Measurements from ENCODE around the gene PDGFB. TPM values are rescaled to one million over a fixed set of nuclear protein-coding genes. Genes with fewer than 3 reads are reported as not detected.
A peak's percentile ranks its signal among the peaks of the same experiment; 100 is the strongest.

The PDGFB gene
- total RNA-seq, 1 donor from 2014 or later: 19.9 TPM

- ATAC-seq: no peak
- DNase-seq: no peak
- intact Hi-C loops (cut with micrococcal nuclease): no loop called here
Measured at GRCh38 chr22:39184586-39185577, 59.9 kb downstream of the PDGFB start.

DNA sequence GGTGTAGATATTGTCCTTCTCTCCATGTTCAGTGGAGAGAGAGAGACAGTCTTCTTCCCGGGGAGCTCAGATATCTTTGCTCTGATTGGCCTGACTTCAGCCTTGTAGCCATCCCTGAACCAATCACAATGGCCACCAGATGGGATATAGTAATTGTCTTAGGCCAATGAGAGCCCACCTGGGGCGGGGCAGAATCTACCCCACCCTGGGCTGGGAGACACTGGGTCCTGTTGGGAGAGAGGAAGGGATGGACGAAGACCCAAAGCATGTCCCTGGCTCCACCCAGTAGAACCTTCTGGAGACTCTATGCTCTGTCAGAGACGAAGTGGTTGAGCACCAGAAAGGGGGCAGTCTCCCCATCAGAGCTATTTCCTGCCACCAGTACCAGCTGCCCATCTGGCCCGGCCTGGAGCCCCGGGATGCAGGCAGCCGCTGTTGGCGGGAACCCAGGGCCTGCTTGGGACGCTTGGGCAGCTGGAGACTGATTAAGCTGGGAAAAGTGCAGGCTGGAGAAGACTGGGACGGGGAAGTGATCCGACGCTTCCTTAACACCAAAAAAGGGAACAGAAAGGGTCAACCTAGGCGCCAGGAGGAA lies 60.7 kb downstream of the PDGFB start:
- intact Hi-C loops (cut with micrococcal nuclease): no loop called here
- ATAC-seq: peak; percentile 26
- DNase-seq: peak; percentile 56

DNA sequence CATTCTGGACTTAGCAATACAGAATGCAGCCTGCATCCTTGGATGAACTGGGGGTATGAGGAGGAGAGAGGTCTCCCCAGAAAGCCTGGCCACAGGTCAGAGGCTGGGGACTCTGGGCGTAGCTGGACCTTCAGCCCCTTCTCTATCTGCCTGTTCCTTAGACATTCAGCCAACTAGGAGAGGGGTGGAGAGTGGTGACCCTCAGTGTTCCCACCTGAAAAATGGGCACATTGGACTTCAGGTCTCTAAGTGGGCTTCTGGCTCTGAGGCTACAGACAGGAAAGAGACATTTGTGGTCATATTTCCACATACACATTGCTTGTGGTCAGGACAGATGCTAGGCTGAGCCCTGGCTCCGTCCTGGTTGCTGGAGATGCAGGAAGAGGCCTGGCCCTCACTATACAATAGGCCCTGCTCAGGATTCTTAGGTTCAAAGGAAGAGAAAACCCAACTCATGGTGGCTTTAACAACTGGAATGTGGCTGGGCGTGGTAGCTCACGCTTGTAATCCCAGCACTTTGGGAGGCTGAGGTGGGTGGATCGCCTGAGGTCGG lies 62.2 kb downstream of the PDGFB start:
- ATAC-seq: no peak
- intact Hi-C loops (cut with micrococcal nuclease): no loop called here

GRCh38 chr22:39181778-39182177 lies 63.0 kb downstream of the PDGFB start:
- DNase-seq (no peak), ATAC-seq (no peak)
- intact Hi-C loops (cut with micrococcal nuclease): no loop called here

More for the DNA sequence above, 62.2 kb downstream of the PDGFB start:
- DNase-seq: no peak

GRCh38 chr22:39181356-39181755 lies 63.4 kb downstream of the PDGFB start:
- intact Hi-C loops (cut with micrococcal nuclease): no loop called here
- ATAC-seq: no peak
- no peak for DNase-seq

DNA sequence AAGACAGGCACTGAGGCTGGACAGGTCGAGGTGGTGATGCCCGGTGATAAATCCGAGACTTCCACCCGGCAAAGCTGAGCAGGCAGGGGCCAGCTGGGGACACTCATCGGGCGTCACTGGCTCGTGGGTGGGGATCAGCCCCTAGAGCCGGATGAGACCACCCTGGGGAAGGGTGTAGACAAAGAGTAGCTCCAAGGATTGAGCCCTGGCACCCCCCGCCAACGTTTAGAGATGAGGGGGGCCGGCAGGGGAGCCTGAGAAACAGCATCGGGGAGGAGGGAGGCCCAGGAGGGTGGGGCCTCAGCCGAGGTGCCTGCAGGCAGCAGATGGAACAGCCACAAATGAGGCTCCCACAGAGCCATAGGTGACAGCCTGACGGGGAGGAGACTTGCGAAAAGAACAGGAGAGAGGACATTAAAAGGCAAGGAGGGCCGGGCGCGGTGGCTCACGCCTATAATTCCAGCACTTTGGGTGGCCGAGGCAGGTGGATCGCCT lies 64.9 kb downstream of the PDGFB start:
- intact Hi-C loops (cut with micrococcal nuclease): loop anchor here (10.0 kb wide), 1 partner anchor 55 kb away; no protein-coding TSS in a partner anchor
- DNase-seq (no peak), ATAC-seq (no peak)

GRCh38 chr22:39179401-39179827 lies 65.4 kb downstream of the PDGFB start:
- intact Hi-C loops (cut with micrococcal nuclease): loop anchor here (10.0 kb wide), 1 partner anchor 55 kb away; no protein-coding TSS in a partner anchor
- DNase-seq (no peak), ATAC-seq (no peak)

DNA sequence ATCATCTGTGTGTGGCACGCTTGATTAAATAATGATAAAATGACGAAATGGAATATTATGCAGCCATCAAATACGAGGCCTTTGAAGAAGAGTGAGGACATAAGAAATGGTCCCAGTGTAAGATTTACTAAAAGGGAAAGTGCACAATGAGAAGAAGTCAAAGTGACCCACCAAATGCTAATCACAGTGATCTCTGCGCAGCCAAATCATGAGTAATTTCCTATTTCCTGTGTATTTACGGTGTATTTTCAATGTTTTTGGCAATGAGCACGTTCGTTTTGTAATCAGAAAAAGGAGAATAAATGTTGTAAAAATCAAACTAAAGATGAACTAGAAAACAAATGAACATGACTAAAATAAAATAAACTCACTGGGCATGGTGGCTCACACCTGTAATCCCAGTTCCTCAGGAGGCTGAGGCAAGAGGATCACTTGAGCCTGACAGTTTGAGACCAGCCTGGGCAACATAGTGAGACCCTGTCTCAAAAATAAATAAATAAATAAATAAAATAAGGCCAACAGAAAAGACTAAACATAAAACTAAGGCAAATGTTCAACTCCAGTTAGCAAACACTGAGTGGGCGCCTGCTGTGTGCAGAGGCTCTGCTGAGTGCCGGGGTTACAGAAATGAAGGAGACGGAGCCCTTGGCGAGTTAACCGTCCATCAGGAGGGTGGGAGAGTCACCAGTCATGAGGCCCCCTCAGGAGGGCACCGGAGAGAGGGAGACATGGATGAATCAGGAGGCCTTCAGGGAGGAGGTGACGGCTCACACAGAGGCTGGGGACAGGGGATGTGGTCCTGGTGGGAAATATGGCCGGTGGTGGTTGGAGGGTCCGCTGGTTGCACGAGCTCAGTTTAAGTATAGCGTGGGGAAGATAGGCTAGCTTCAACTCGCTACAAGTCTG lies 66.3 kb downstream of the PDGFB start:
- no peak for ATAC-seq
- intact Hi-C loops (cut with micrococcal nuclease): loop anchor here (10.0 kb wide), 1 partner anchor 56 kb away; no protein-coding TSS in a partner anchor
- DNase-seq: no peak

DNA sequence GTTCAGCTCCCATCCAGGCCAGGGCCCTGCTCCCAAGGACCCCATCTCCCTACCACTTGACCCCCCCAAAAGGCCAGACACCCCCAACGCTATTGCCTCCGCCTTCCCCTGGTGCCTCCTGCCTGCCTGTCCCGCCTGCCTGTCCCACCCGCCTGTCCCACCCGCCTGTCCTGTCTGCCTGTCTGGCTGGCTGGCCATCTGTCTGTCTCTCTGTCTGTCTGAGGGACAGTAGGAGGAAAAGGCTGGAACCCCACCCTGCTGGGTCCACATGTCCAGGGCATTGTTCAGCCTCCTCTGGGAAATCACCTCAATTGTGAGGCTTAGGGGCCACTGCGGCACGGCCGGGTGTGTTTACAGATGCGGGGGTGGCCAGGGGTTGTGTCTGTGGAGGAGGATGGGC lies 67.0 kb downstream of the PDGFB start:
- peak; percentile 55 for DNase-seq
- peak; percentile 13 for ATAC-seq

DNA sequence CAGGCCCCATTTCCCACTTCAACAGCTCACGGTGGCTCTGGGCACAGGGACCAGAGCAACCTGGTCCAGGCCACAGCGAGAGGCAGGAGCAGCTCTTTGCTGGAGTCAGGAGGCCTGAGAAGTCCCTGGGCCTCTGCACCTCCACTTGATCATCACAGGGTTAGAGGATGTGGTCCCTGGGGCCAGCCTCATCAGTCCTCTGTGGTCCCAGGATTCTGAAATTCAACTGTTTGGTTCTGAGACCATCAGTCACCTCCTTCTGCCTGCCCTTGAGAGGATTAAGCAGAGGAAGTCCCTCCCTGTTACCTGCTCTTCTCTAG lies 67.4 kb downstream of the PDGFB start:
- ATAC-seq (no peak), DNase-seq (no peak)
- intact Hi-C loops (cut with micrococcal nuclease): loop anchor here (10.0 kb wide), 1 partner anchor 57 kb away; no protein-coding TSS in a partner anchor

More for the DNA sequence above, 67.0 kb downstream of the PDGFB start:
- intact Hi-C loops (cut with micrococcal nuclease): loop anchor here (10.0 kb wide), 1 partner anchor 57 kb away; no protein-coding TSS in a partner anchor

- no peak for DNase-seq
- no peak for ATAC-seq
- intact Hi-C loops (cut with micrococcal nuclease): loop anchor here (10.0 kb wide), 1 partner anchor 58 kb away; no protein-coding TSS in a partner anchor
Measured at GRCh38 chr22:39176714-39177455, 67.9 kb downstream of the PDGFB start.

DNA sequence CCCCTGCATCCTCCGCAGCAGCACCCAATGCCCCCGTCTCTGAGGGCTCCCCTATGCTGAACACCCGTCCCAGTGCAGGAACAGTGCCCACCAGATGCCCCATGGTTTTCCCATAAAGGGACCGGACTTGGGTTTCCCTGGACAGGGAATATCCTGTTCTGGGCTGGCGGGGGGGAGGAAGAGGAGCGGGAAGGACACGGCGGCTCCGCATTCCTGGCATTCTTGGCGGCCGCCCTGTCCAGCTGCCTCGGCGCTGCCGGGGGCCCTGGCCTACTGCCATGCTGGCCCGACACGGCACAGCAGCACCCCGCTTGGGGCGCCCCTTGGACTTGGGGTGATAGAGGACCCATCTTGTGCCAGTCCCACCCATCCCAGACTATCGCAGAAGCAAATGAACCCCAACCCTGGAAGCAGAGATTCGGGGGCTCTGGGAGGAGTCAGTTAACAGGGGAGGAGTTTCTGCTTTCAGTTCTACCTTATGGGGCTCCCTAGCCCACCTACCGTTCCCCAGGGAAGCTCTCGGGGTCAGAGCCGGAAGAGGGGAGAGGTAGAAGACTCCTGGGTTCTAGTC lies 68.6 kb downstream of the PDGFB start:
- DNase-seq (peak; percentile 85), ATAC-seq (peak; percentile 74)
- intact Hi-C loops (cut with micrococcal nuclease): loop anchor here (10.0 kb wide), 1 partner anchor 59 kb away; no protein-coding TSS in a partner anchor

DNA sequence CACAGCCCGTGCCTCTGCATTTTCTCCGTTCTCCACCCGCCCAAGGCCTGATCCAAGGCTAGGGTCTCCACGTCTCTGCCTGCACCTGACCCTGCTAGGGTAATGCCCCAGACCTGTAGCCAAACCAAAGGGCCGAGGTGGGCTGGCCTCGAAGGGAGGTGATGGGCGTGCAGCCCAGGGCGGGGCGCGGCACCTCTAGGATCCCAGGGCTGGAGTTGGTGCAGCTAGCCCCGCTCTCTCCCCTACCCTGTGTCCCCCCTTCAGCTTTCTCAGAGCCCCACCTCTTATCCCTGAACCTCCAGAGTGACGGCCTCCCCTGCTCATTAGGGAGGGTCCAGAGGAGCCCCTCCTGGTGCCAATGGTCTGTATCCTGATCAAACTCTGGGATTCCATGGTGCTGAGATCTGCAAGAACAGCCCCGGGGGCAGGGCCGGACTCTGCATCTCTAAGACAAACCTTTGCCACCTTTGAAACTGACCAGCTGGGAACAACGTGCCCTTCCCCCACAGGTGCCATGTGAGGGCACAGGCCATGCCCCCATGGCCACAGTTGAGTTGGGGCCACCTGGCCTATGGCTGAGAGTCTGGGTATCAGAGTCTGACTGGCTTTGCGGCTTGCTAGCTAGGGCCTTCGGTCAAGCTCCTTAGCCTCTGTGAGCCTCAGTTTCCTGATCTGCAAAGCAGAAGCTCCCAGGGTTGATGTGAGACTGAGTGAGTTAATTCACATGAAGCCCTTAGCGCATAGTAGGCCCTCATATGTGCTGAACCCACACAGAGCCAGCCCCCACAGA lies 69.2 kb downstream of the PDGFB start:
- DNase-seq: no peak
- intact Hi-C loops (cut with micrococcal nuclease): loop anchor here (10.0 kb wide), 1 partner anchor 59 kb away; no protein-coding TSS in a partner anchor
- ATAC-seq: no peak

GRCh38 chr22:39174498-39175352 lies 70.1 kb downstream of the PDGFB start:
- ATAC-seq: peak; percentile 57
- DNase-seq: peak; percentile 86
- intact Hi-C loops (cut with micrococcal nuclease): loop anchor here (5.0 to 10.0 kb wide), 2 partner anchors 60 to 143 kb away; partner anchors contain the start of gene RPL3

DNA sequence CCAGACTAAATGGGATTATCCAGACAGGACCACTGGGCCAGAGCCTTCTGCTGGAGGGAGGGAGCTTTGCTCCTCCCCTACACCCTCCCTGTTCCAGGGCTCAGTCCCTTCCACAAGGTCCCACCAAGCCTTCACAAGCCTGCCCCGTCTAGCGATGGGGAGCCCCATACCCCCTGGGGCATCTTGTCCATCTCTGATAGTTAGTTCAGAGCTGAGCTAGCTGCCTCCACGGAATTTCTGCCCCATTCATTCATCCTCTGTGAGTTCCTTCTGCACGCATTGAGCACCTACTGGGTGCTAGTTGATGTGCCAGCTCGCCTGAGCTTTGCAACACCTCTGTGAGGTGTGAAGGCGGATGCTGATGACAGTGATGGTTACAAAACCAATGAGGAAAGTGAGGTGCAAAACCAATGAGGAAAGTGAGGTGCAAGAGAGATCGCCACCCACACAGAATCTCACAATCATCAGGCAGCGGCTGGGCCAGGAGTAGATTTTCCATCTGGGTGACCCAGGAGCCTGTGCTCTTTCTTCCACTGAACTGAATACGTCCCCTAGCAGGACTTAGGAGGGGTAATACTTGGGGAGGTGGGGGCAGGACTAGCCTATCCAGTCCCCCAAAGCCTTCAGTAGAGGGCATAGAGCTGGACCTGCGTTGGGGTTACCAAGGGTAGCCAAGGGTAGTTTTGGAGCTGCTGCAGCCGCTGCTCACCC lies 70.8 kb downstream of the PDGFB start:
- DNase-seq (no peak), ATAC-seq (peak; percentile 2)
- intact Hi-C loops (cut with micrococcal nuclease): loop anchor here (5.0 to 10.0 kb wide), 2 partner anchors 61 to 143 kb away; partner anchors contain the start of gene RPL3

Data from left ventricle myocardium superior (tissue), 1 donor.